Hepatocyte (in vitro differentiated cells): ENCODE measurements around the gene ZNF512.

Experiments used
- CTCF ChIP-seq: fragments of 200-600 bp; sonication (generic); IDR thresholded peaks from 2 replicates; pipeline ENCODE4 v1.5.1; 2016; ENCODE audit warnings: antibody characterized with exemption, mild to moderate bottlenecking; ENCODE audit not compliant: poor library complexity
- EZH2 ChIP-seq: fragments of 200-600 bp; sonication (generic); IDR thresholded peaks from 2 replicates; pipeline ENCODE4 v1.6.1; 2016; ENCODE audit warnings: antibody characterized with exemption, mild to moderate bottlenecking, borderline replicate concordance
- EZH2phosphoT487 ChIP-seq: fragments of 200-600 bp; sonication (generic); IDR thresholded peaks from one replicate; pipeline ENCODE4 v1.6.1; 2018; ENCODE audit warnings: antibody characterized with exemption, mild to moderate bottlenecking, low read depth, moderate library complexity; ENCODE audit not compliant: unreplicated experiment, severe bottlenecking

- TF ChIP-seq CTCF (no peak), EZH2 (no peak), EZH2phosphoT487 (no peak)
These were observed 37.3 kb upstream of the ZNF512 start for GRCh38 chr2:27545348-27546141.
